Tibial artery (tissue), 4 donors: ENCODE results near the gene TTC28.

Experiments
- DNase-seq, 2 donors: peaks; one replicate each; pipeline ENCODE4 v3.0.0-alpha.2; 2019
- H3K27ac ChIP-seq, 2 donors: fragments of 200-600 bp; sonication (generic) in 1 of 2; 1 replicate in 1 of 2; 2 replicates in 1 of 2; pipeline ENCODE4 v1.5.1; 2018 to 2019; ENCODE audit warnings: mild to moderate bottlenecking in 1 of 2
- H3K27me3 ChIP-seq, 2 donors: fragments of 200-600 bp; sonication (generic) in 1 of 2; one replicate each; pipeline versions ENCODE4 v1.5.1 to v1.6.0; 2016 to 2019
- H3K36me3 ChIP-seq, 3 donors: fragments of 200-600 bp; sonication (generic) in 2 of 3; one replicate each; pipeline ENCODE4 v1.5.1; 2016 to 2019; ENCODE audit warnings: mild to moderate bottlenecking in 2 of 3
- H3K4me1 ChIP-seq, 4 donors: fragments of 200-600 bp; sonication (generic) in 2 of 4; 1 replicate in 3 of 4; 2 replicates in 1 of 4; pipeline ENCODE4 v1.5.1; 2016 to 2019
- H3K4me3 ChIP-seq, 2 donors: fragments of 200-600 bp; sonication (generic) in 1 of 2; 1 replicate in 1 of 2; 2 replicates in 1 of 2; pipeline ENCODE4 v1.5.1; 2018 to 2019; ENCODE audit warnings: mild to moderate bottlenecking in 2 of 2
- H3K9me3 ChIP-seq, 3 donors: fragments of 200-600 bp; sonication (generic) in 1 of 3; one replicate each; pipeline ENCODE4 v1.5.1; 2016 to 2019
- CTCF ChIP-seq, 2 experiments: fragments of 200-600 bp in 1 of 2; fragments of 450-650 bp in 1 of 2; IDR thresholded peaks; one replicate each; pipeline ENCODE4 v1.5.1; 2017 to 2019; ENCODE audit warnings: antibody characterized with exemption in 2 of 2, mild to moderate bottlenecking in 1 of 2, moderate library complexity in 1 of 2
- intact Hi-C: fragments of 100-400 bp; cut with DNase I; formaldehyde crosslinking; loops from one replicate; pipeline ENCODE4 v1.15.0; 2023; ENCODE audit warnings: low total_unique reads

The TTC28 gene

DNA sequence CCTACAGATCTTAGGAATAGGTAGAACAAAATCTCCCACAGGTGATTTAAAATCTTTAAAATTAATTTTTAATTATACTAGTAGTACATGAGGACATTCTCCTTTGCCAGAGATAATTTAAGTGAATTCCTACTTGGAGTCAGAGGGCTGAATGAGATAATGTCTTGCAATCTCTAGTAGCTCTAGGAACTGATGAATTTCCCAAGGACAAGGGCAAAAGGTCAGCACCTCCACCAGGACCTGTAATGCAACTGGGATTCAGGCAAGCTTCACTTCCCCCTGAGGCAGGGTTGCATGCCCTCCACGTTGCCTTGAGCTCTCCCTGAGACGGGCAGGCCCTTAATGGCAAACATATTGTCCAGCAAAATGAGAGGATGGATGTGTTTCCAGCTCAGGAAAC lies 430.2 kb downstream of the TTC28 start:
- Histone ChIP-seq H3K9me3 (no peaks in the 10 kb centered on the region), H3K27ac (no peak overlapping the region), H3K4me3 (no peak overlapping the region), H3K36me3 (no peaks in the 10 kb centered on the region), H3K27me3 (no peaks in the 10 kb centered on the region), H3K4me1 (peaks cover 0 to 3% (median 0%) of the 10 kb centered on the region in 4 donors)
- intact Hi-C loops, result no loop called here
- DNase-seq, result no peak
- TF ChIP-seq CTCF (IDR thresholded peaks at IDR 0.05), result no peak

GRCh38 chr22:28247667-28248363 lies 431.8 kb downstream of the TTC28 start:
- H3K27ac ChIP-seq, result no peak overlapping the region
- TF ChIP-seq CTCF (IDR thresholded peaks at IDR 0.05), result no peak
- peaks cover 0 to 3% (median 0%) of the 10 kb centered on the region in 4 donors for H3K4me1 ChIP-seq
- no peaks in the 10 kb centered on the region for H3K9me3 ChIP-seq
- no peak overlapping the region for H3K4me3 ChIP-seq
- intact Hi-C loops, result no loop called here
- no peaks in the 10 kb centered on the region for H3K27me3 ChIP-seq
- H3K36me3 ChIP-seq, result no peaks in the 10 kb centered on the region
- DNase-seq, result no peak

DNA sequence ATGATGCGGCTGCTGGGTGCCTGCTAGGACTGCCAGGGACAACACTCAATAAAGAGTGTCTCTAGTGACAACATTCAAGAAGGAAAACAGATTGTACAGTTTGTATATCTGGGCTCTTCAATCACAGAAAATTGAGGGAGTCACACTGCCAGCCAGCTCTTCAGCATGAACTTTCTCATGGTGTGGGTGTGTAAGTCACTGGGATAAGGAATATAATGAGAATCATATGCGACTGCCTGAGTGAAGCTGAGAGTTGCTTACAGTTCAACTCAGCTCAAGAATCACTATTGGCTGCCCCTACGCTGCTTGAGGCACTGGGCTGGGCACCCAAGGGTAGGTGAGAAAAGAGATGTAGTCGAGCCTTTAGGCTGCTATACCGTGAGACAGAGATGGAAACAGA lies 432.5 kb downstream of the TTC28 start:
- H3K9me3 ChIP-seq, result no peaks in the 10 kb centered on the region
- intact Hi-C loops, result no loop called here
- H3K4me1 ChIP-seq, result no peaks in the 10 kb centered on the region
- H3K36me3 ChIP-seq, result no peaks in the 10 kb centered on the region
- no peak for DNase-seq
- no peak for TF ChIP-seq CTCF (IDR thresholded peaks at IDR 0.05)
- H3K27ac ChIP-seq, result no peak overlapping the region
- H3K27me3 ChIP-seq, result no peaks in the 10 kb centered on the region
- no peak overlapping the region for H3K4me3 ChIP-seq

DNA sequence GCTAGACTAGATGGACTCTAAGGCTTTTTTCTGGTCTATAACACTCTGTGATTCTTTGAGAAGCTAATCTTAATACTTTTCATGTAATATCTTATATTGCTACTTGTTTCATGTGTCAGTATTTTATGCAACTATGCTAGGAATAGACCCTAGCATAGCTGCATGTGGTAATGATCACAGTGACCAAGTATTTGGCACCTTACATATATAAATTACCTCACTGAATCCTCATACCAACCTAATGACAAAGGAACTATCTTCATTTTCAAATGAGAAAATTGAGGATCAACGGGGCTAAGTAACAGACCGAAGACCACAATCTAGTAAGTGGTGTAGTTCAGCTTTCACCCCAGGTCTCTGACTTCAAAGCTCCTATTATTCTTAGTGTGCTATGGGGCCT lies 433.2 kb downstream of the TTC28 start:
- H3K27ac ChIP-seq, result no peak overlapping the region
- intact Hi-C loops, result no loop called here
- H3K27me3 ChIP-seq, result no peaks in the 10 kb centered on the region
- no peaks in the 10 kb centered on the region for H3K36me3 ChIP-seq
- H3K4me1 ChIP-seq, result no peaks in the 10 kb centered on the region
- TF ChIP-seq CTCF (IDR thresholded peaks at IDR 0.05), result no peak
- no peaks in the 10 kb centered on the region for H3K9me3 ChIP-seq
- no peak for DNase-seq
- no peak overlapping the region for H3K4me3 ChIP-seq

DNA sequence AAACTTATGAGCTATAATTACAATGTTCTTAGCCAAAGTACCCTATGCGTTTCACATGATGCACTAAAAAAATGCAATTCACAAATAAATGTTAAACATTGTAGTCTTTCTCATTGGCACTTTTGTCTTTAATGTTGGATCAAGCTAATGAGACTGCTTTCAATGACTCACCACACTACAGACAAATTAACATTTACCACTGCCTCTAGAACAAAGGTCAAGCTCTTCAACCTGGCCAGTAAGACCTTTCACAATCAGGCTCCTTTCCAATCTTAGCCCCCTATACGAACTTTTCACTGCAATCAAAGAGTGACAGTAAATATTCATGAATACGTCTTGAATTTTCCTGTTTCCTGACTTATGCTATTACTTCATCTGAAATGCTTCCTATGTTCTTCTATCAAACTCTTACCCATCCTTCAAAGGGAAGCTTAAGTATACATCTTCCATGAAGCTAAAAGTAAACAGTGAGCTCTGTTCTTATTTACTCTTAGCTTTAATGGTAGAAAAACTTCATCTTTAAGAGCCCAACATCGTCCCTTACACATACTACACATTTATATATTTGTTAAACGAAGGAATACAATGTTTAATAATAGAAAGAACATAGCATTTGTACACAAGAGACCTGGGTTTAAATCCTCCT lies 433.9 kb downstream of the TTC28 start:
- DNase-seq, result no peak
- no peak overlapping the region for H3K4me3 ChIP-seq
- no peaks in the 10 kb centered on the region for H3K4me1 ChIP-seq
- no peak overlapping the region for H3K27ac ChIP-seq
- intact Hi-C loops, result no loop called here
- H3K27me3 ChIP-seq, result no peaks in the 10 kb centered on the region
- TF ChIP-seq CTCF (IDR thresholded peaks at IDR 0.05), result no peak
- no peaks in the 10 kb centered on the region for H3K9me3 ChIP-seq
- no peaks in the 10 kb centered on the region for H3K36me3 ChIP-seq
